ENCODE results near the gene PRDM16. TPM values are rescaled to one million over a fixed set of nuclear protein-coding genes. Genes with fewer than 3 reads are reported as not detected.

The PRDM16 gene
- polyA plus RNA-seq, 1 donor from 2014 or later, result 0.21 TPM

- TF ChIP-seq MXI1 (conservative IDR thresholded peaks at IDR 0.05; ENCODE audit: poor library complexity, severe bottlenecking), result no peak
- Histone ChIP-seq H3K27ac (ENCODE audit: low read length) (no peak overlapping the region), H3K9me3 (ENCODE audit: low read length) (no peaks in the 10 kb centered on the region), H3K4me3 (ENCODE audit: low read length) (peak overlapping the region; percentile 33), H3K9me2 (ENCODE audit: insufficient read depth, low read length) (no peaks in the 10 kb centered on the region), H2AFZ (ENCODE audit: low read depth, low read length) (no peak overlapping the region), H3F3A (ENCODE audit: insufficient read depth, low read length, poor library complexity, severe bottlenecking) (no peaks in the 10 kb centered on the region), H3K27me3 (ENCODE audit: insufficient read depth, low read depth, low read length) (no peaks in the 10 kb centered on the region), H3K4me2 (ENCODE audit: low read length) (no peak overlapping the region), H3K9ac (ENCODE audit: low read length) (peak overlapping the region; percentile 46), H3K36me3 (ENCODE audit: insufficient read depth, low read length) (no peaks in the 10 kb centered on the region), H3K79me2 (replicated peaks; ENCODE audit: insufficient read depth, low read length) (peaks cover 10% of the 10 kb centered on the region), H4K20me1 (ENCODE audit: insufficient read depth) (no peaks in the 10 kb centered on the region)
These were observed 143.7 kb downstream of the PRDM16 start for GRCh38 chr1:3212453-3213355.

- Histone ChIP-seq H3K4me3 (ENCODE audit: low read length) (no peak overlapping the region), H2AFZ (ENCODE audit: low read depth, low read length) (no peak overlapping the region), H3K36me3 (ENCODE audit: insufficient read depth, low read length) (no peaks in the 10 kb centered on the region), H3K27ac (ENCODE audit: low read length) (no peak overlapping the region), H3K27me3 (ENCODE audit: insufficient read depth, low read depth, low read length) (no peaks in the 10 kb centered on the region), H3K4me2 (ENCODE audit: low read length) (no peak overlapping the region), H4K20me1 (ENCODE audit: insufficient read depth) (no peaks in the 10 kb centered on the region), H3K9ac (ENCODE audit: low read length) (no peak overlapping the region), H3F3A (ENCODE audit: insufficient read depth, low read length, poor library complexity, severe bottlenecking) (no peaks in the 10 kb centered on the region), H3K9me2 (ENCODE audit: insufficient read depth, low read length) (no peaks in the 10 kb centered on the region), H3K79me2 (replicated peaks; ENCODE audit: insufficient read depth, low read length) (peaks cover 10% of the 10 kb centered on the region), H3K9me3 (ENCODE audit: low read length) (no peaks in the 10 kb centered on the region)
- TF ChIP-seq EZH2 (IDR thresholded peaks at IDR 0.05; ENCODE audit: borderline replicate concordance, insufficient read depth, low read length, poor library complexity, severe bottlenecking), result no peak
These were observed 144.7 kb downstream of the PRDM16 start for GRCh38 chr1:3213730-3214129.

GRCh38 chr1:3215198-3216014 lies 146.4 kb downstream of the PRDM16 start:
- Histone ChIP-seq H3K4me2 (ENCODE audit: low read length) (no peak overlapping the region), H3K27me3 (ENCODE audit: insufficient read depth, low read depth, low read length) (no peaks in the 10 kb centered on the region), H3K9me3 (ENCODE audit: low read length) (no peaks in the 10 kb centered on the region), H3K9ac (ENCODE audit: low read length) (no peak overlapping the region), H3F3A (ENCODE audit: insufficient read depth, low read length, poor library complexity, severe bottlenecking) (no peaks in the 10 kb centered on the region), H3K9me2 (ENCODE audit: insufficient read depth, low read length) (no peaks in the 10 kb centered on the region), H3K79me2 (replicated peaks; ENCODE audit: insufficient read depth, low read length) (peaks cover 10% of the 10 kb centered on the region), H4K20me1 (ENCODE audit: insufficient read depth) (no peaks in the 10 kb centered on the region), H3K4me3 (ENCODE audit: low read length) (no peak overlapping the region), H3K36me3 (ENCODE audit: insufficient read depth, low read length) (no peaks in the 10 kb centered on the region), H3K27ac (ENCODE audit: low read length) (no peak overlapping the region), H2AFZ (ENCODE audit: low read depth, low read length) (no peak overlapping the region)
- TF ChIP-seq SMC3 (conservative IDR thresholded peaks at IDR 0.05; ENCODE audit: poor library complexity) (no peak), MXI1 (conservative IDR thresholded peaks at IDR 0.05; ENCODE audit: poor library complexity, severe bottlenecking) (no peak), EZH2 (IDR thresholded peaks at IDR 0.05; ENCODE audit: borderline replicate concordance, insufficient read depth, low read length, poor library complexity, severe bottlenecking) (no peak), EP300 (conservative IDR thresholded peaks at IDR 0.05; ENCODE audit: poor library complexity, severe bottlenecking) (no peak), CTCF (IDR thresholded peaks at IDR 0.05; ENCODE audit: poor library complexity, severe bottlenecking) (no peak), REST (IDR thresholded peaks at IDR 0.05; ENCODE audit: borderline replicate concordance) (no peak), TAF1 (IDR thresholded peaks at IDR 0.05; ENCODE audit: low read depth) (no peak), RAD21 (conservative IDR thresholded peaks at IDR 0.05) (no peak)

All from neural cell (in vitro differentiated cells).